ENCODE results near the gene RAB9B.
"Not testable (repeated sequence)": the region's sequence is repeated elsewhere in the genome, so short reads cannot be mapped to it uniquely, and the experiment has no call there.

The RAB9B gene, protein sequence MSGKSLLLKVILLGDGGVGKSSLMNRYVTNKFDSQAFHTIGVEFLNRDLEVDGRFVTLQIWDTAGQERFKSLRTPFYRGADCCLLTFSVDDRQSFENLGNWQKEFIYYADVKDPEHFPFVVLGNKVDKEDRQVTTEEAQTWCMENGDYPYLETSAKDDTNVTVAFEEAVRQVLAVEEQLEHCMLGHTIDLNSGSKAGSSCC
- total RNA-seq: 0.12 to 1.2 (median 0.44) reads per million in 18 experiments

DNA sequence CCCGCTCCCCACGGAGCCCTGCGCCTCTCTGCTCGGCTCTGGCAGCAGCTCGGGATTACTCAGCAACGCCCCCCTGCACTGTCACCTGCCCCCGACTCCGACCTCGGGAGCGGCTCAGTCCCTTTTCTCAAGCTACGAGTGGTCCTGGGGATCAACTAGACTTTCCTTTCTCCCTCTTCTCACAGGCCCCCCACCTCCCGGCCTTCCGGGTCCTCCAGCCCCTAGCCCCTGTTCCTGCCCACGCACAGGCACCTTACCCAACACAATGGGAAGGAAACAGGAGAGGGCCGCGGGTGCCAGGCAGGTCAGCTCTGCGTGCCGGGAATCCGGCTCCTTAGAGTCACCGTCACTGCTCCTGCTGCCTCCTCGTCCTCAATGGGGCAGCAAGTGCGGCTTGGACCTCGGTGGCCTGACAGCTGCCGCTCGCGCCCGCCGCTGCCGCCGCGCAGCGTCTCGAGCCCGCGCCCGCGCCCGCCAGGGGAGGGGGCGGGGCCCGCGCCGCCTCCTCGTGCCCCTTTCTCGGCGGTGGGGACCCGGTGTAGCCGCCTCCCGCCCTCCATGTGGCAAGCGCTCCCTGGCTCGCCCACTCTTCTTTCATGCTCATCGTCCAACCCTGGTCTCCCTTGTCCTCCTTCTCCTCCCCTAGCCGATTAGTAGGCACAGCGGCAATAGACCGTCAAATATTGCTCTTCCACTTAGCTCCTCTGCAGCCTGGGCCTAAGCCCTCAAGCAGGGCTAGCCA, at the start of gene RAB9B:
Gene RAB9B, minus strand, starts transcription at position 455 of the 742 bp plus-strand sequence. CDS start 6,473 bp downstream, outside the sequence.
- DNase-seq: peak; percentile 2 to 14

DNA sequence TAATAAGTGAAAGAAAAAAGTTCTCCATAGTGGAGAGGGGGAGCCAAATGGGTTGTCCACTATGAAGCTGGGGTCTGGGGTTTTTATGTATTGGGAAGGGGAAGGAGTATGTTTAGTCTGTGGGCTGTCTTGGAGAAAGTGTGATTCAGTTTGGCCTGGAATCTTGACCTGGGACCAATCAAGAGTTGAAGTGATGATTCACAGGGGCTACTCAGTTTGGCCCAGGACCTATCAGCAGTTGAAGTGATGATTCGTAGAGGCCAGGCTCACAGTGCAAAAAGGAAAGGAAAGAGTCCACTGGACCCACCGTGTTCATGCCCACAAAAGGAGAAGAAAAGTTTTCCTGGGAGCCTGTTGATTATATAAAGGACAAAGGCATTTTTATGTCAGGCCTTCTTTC, 47.3 kb upstream of the RAB9B start:
- no peak for DNase-seq

DNA sequence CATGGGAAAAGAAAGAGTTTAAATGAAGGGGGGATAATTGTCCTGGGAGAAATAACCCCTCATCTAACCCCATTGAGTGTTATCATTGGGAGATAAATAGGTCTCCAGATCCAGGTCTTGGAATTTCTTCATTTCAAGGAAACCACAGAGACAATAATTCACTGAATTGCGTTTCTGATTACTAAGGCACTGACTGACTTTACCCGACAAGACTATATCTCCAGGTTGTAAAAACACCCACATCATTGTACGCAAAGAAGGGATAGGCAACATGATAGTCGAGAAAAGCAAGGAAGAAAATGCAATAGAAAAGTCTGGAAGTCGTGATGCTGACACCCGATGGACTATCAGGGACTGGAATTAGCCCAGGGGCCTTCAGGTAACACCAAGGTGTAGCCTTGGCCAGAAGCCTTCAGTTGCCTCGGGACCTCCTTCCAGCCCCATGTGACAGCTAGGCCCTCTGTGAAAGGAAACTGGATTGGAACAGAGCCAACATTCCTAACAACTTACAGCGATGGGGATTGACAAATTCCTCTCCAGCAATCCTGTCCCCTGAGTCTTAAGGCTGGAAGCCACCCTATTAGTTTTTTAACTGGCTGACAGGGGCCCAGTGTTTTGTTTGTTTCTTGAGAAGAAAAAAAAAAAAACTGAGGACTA, 46.5 kb upstream of the RAB9B start:
- DNase-seq: no peak

DNA sequence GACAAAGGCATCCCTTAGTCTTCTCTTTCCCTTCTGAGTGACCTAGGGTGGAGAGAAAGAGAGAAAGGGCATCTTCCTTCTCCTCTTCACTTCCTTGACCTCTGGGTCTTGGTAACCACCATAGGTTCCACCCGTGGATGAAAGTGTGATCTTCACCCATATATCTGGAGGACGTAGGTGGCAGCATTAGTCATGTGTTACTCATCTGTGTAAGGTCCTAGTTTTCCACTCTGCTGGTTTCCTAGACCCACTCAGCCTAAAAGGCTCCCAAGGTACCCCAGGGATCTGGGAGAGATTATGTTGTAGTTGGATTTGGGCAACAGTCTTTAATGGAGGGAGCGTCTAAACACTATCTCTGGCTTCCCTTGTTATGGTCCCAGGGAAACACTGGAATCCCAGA, 45.5 kb upstream of the RAB9B start:
- DNase-seq: no peak

DNA sequence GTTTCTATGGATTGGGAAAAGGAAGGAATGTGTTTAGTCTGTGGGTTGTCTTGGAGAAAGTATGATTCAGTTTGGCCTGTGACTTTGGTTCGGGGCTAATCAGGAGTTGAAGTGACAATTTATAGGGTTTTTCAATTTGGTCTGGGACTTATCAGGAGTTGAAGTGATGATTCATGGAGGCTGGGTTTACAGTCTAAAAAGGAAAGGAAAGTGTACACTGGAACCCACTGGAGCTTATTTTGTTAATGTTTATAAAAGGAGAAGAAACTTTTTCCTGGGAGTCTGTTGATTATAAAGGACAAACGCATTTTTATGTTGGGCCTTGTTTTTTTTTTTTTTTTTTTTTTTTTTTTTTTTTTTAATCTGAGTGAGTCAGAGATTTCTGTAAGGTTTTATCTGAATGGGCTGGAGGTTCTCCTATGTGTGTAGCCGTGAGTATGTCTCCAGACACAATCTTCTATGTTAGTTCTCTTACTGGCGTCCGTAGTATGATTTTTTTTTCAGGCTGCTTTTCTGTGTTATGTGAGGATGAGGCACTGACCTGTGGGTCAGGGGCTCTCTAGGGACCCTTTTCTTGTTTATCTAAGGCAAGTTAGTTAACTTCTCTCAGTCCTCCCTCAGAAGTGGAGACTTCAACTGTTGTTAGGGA, 33.0 kb upstream of the RAB9B start:
- no peak for DNase-seq

DNA sequence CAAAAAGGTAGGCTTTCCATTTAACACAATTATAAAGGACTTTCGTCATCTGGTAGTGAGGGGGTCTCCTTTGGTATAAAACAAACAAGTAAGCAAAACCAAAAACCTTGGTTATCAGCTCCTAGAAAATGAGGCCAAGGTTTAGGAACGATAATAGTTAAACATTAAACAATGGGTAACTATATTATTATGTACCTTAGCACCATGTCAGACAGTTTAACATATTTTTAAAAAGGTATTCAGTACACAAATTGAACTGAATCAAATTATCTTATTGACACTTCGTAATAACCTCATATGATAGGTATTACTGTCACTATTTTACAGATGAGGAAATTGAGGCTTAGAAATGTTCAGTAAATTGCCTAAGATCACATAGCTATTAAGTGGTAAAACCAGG, 32.1 kb upstream of the RAB9B start:
- no peak for DNase-seq

DNA sequence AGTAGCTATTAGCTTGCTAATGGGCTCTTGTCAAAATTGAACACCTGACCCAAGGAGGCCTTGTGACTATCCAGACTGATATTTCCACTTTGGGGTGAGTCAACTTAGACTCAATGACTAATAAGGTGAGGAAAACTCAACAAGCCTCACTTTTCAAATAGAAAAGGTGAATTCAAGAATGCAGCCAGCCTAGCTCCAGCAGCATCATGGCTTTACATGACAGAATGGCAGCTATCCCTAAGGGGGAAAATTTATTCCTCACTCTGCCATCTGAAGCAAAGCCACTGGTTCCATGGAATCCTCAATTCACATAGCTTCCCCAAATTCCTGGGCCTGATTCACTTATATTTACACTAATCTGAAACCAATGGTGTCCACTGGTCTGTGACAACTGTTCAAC, 29.1 kb upstream of the RAB9B start:
- no peak for DNase-seq

DNA sequence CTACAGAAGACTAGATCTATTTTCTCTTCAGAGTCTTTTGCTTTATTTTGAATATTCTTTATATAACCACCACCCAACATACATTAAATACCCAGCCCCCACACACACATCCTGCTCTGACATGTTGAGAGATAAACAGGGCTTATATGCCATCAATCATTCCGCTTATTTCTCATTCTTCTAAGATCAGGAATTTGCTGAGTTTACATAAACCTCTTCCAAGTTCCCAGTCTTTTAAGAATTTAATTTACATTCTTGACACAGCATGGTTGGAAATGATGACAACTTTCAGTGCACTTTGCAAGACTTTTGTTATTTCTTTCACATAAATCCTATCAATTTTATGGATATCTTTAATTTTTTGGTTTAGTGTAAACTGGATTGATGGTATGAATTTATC, 17.5 kb upstream of the RAB9B start:
- DNase-seq: no peak

DNA sequence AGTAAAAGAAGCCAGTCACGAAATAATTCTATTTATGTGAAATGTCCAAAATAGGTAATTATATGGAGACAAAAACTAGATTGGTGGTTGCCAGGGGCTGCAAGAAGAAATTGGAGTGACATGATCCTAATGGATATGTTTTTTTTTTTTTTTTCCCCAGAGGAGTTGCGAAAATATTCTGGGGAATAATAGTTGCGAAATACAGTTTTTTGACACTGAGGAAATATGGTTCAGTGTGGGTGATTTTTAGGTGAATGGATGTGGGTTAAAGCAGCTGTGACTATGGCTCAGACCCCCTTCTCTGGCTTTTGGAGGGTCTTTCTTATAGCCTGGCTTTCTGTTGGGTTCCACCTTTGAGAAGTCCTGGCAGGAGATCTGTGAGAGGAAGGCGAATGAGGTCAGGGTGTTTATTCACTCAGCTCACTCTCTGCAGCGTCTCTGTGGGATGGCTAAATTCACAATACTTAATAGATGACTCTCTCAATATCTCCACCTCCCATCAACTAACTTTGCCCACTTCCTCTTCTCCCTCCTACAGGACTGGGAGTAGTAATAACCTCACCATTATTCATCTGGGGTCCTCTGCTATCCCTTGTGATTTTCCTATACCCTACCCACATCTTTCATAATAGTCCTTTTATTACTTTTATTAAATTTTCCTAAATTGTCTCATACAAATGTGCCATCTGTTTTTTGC, 15.3 kb upstream of the RAB9B start:
- DNase-seq: no peak

DNA sequence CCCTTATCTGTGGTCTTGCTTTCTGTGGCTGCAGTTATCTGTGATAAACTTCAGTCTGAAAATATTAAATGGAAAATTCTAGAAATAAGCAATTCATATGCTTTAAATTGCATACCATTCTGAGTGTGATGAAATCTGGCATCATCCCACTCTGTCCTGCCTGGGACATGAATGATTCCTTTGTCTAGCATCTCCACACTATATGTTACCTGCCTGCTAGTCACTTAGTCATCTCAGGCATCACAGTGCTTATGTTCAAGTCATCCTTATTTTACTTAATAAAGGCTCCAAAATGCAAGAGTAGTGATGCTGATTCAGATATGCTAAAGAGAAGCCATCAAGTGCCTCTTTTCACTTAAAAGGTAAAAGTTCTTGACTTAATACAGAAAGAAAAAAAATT, 14.3 kb upstream of the RAB9B start:
- no peak for DNase-seq

DNA sequence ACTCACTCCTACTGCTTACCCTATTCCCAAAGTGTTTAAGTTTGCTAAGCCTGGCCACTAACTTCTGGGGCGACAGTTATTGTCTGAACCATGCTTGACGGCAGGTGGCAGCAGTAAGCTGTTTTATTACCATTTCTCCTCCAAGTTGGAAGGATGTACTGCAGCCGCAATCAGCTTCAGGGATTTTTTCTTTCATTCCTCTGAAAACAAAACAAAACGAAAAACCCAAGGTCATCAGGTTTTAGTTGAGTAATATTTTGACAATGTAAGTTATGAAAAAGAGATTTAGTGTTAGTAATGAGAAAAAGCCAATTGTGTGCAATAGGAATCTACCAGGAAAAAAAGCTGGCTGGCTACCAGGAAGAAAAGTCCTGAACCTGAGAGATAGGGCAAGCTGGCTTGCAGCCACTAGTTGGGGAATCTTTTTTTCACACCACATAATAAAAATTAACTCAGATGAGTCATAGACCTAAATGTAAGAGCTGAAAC, 13.2 kb upstream of the RAB9B start:
- DNase-seq: peak; percentile 39 to 45

DNA sequence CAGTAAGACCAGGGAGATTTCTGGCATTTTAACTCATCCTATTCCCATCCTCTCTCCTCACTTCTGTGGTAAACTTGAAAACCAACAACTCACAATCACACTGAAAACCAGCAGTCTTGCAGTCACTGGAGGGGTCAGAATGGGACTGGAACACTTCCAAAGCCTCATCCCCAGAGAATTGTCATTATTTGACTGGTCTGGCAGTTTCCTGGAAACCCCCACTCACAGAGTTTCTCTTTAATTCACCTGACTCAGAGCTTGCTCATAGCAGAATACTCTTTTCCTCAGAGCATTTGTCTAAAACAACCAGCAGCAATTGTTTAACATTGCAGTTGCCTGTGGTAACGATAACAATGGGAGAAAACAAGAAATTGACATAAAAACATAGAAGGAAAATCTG, 7.3 kb upstream of the RAB9B start:
- DNase-seq: no peak

DNA sequence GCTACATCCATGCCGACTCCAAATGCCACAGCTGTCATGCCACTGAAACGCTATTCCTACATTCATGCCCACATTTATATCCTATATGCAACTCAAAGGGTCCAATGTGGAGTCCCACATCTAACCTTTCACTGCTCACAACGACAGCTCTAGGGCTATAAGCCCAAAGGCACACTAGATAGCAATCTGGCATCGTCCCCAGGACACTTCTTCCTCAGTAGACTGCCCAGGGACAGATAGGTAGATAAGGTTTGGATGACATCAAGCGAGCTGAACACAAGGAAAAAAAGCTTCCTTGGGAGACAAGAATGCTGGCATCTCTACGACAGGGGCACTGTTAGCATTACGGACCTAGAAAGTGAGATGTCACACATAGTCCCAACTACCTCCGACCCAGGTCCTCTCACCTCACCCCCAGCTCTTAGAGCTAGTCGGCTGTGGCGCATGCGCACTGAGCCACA, 685 bp downstream of the RAB9B start:
- peak in 1 of 2 donors; percentile 36 for DNase-seq

DNA sequence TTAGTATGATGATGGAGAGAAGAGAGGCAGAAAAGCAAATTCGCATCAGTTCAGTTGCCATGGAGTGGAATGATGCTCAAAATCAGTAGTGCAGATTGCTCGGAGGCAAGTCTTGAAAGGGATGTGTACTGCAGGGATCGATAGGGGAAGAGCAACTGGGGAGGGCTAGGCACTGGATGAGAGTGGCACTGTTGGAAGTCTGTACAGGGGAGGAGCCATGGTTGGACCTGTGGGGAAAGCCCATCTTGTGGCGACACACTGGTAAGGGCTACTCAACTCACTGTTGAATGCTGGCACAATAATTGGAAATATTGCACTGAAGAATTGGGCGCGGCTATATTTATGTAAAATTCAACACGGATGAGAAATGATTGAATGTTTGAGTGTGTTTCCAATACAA, 1.2 kb downstream of the RAB9B start:
- no peak for DNase-seq

DNA sequence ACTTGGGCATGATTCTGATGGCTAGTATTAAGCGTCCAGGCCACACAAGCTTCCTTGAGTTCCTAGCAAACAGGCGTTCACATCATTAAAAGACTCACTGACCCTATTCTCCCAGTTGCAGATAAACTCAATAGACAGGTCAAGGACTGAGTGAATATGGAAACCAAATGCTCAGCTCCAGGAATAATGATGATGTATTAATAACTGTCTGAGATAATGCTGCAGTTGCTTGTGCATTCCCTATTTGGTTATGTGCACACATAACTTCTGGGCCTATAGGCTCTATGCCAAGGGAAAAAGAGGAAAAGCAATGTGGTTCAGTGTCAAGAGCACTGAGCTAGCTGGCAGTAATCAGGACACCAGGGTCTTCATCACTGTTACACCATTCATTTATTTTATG, 3.5 kb downstream of the RAB9B start:
- no peak for DNase-seq

DNA sequence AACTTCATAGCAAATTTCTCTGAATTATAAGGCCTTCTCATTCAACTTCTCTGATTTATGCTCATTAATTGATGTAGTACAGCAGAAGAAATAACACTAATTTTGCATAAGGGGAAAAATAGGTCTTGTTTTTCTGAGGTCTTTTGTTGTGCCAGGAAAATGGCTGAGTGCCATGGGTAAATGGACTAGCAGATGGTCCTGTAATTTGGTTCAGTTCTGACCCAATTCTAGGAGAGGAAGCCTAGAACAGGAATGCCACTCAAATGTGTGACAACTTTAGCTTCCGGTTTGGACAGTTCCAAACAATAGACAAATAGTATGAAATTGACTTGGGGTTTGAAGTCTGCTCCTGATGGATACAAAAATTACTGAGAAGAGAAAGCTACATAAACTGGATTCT, 6.2 kb downstream of the RAB9B start:
- DNase-seq: no peak

DNA sequence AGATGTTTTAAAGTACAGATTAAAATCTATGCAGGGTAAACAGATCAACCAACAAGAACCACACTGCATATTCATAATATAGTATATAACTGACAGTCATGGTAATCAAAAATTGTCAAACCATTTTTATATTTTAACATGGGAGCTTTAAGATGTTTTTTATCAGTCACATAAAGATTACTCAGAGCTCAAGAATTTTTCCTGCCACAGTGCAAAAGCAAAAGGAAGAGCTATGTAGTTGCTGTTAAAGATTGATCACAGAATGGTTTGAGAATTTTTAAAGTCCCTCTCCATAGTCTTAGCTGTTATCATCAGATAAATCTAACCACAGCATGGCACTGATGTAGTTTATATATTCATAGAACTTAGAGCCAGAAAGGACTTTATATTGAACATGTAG, 8.5 kb downstream of the RAB9B start:
- DNase-seq: no peak

DNA sequence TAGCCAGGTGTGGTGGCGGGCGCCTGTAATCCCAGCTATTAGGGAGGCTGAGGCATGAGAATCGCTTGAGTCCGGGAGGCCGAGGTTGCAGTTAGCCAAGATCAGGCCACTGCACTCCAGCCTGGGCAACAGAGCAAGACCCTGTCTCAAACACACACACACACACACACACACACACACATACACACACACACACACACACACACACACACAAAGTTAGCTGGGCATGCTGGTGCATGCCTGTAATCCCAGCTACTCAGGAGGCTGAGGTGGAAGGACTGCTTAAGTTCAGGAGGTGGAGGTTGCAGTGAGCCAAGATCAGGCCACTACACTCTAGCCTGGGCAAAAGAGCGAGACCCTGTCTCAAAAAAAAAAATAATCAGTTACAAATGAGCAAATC, 11.3 kb downstream of the RAB9B start:
- DNase-seq: not testable (repeated sequence)

DNA sequence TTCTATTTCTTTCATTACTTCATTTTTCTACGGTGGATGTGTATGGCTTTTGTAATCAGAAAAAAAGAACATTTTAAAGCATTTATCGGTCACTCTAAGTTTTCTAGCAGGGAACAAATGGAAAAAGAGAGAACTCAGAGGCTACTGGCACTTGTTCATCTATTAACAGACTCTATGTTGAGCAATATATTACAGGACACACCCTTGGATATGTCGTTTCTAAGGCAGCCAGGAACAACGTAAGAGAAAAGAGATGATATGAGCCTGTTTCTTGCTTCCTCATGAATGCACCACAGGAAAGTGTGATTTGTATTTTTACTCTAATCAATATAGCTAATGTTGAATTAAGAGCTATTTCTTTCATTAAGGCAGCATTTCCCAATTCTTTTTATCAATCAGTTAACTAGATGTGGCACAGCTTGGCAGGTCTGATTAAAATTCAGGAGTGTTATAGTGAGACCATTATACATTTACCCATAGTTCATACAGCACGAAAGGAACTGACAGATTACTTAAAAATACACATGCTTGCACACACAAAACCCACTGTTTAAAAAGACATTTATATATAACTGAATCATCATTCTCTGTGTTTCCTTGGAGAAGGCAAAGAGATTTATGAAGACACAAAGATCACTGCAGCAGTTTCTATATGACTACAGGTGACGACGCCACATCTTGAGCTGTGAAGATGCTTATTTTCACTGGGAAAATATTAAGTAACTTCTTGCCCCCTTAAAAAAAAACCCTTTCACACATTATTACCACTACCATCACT, 13.0 kb downstream of the RAB9B start:
- DNase-seq: peak in 1 of 2 donors; percentile 37

DNA sequence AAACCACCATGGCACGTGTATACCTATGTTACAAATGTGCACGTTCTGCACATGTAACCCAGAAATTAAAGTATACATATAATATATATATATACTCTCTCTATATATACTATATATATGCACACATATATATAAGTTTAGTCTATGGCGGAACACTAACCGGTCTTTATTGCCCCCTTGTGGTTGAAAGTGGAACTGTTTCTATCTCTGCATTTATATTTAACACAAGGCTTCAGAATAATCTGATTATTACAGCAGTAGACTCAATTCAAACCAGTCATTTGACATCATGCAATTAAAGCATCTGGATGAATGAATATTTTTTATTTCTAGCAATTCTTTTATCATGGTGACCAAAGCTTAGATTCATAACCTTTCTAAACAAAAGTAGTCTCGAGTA, 14.6 kb downstream of the RAB9B start:
- DNase-seq: peak; percentile 67 to 80

DNA sequence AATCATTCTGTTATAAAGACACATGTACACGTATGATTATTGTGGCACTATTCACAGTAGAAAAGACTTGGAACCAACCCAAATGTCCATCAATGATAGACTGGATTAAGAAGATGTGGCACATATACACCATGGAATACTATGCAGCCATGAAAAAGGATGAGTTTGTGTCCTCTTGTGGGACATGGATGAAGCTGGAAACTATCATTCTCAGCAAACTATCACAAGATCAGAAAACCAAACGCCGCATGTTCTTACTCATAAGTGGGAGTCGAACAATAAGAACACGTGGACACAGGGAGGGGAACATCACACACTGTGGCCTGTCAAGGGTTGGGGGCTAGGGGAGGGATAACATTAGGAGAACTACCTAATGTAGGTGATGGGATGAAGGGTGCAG, 15.0 kb downstream of the RAB9B start:
- not testable (repeated sequence) for DNase-seq

DNA sequence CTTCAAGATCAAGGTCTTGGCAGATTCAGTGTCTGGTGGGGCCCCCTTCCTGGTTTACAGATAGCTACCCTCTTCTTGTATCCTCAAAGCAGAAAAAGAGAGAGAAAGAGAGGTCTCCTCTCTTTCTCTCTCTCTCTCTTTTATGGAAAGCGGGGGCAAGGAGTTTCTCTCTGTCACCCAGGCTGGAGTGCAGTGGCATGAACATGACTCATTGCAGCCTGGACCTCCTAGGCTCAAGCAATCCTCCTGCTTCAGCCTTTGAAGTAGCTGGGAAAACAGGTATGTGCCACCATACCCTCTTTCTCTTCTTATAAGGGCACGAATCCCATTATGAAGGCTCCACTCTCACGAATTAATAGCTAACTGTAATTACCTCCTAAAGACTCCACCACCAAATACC, 20.2 kb downstream of the RAB9B start:
- no peak for DNase-seq
